Measurements from ENCODE around the gene RASGRP4.

- TF ChIP-seq, protein P1, sequence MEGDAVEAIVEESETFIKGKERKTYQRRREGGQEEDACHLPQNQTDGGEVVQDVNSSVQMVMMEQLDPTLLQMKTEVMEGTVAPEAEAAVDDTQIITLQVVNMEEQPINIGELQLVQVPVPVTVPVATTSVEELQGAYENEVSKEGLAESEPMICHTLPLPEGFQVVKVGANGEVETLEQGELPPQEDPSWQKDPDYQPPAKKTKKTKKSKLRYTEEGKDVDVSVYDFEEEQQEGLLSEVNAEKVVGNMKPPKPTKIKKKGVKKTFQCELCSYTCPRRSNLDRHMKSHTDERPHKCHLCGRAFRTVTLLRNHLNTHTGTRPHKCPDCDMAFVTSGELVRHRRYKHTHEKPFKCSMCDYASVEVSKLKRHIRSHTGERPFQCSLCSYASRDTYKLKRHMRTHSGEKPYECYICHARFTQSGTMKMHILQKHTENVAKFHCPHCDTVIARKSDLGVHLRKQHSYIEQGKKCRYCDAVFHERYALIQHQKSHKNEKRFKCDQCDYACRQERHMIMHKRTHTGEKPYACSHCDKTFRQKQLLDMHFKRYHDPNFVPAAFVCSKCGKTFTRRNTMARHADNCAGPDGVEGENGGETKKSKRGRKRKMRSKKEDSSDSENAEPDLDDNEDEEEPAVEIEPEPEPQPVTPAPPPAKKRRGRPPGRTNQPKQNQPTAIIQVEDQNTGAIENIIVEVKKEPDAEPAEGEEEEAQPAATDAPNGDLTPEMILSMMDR (conservative IDR thresholded peaks at IDR 0.05), result no peak
- TF ChIP-seq ZFX (IDR thresholded peaks at IDR 0.05), result no peak
Observed at GRCh38 chr19:38451629-38452028, 25.6 kb upstream of the RASGRP4 start.

All from C4-2B (cell line).